ENCODE results near the gene ACP5. TPM values are rescaled to one million over a fixed set of nuclear protein-coding genes. Genes with fewer than 3 reads are reported as not detected.

Gene ACP5
- total RNA-seq, 1 experiment from 2014 or later, result 24.0 TPM

DNA sequence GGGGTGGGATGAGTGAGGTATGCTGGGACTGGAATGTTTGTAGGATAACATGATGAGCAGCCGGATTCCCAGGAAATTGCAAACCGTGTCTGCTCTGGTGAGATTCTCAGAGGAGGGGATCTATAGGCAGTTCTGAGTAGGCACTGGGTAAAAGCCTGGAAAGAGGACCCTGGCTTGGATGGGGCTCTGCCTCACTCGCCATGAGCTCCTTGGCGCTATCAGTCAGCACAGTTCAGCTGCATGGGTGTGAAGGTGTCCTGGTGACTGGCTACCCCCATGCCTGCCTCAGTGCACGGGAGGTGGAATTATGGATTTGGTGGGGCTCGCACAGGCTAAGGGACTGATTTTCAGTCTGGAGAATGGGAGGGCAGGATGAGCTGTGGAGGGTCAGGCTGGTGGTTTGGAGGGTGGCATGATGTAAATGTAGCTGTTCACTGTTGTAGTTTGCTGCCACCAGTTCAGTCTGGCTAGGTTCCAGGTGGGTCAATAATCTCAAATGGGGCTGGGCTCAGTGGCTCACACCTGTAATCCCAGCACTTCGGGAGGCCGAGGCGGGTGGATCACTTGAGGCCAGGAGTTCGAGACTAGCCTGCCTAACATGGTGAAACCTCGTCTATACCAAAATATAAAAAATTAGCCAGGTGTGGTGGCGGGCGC, 10.7 kb upstream of the ACP5 start:
- H4K20me1 ChIP-seq (ENCODE audit: insufficient read depth, low read depth, low read length), result no peaks in the 10 kb centered on the region
- H3K9ac ChIP-seq (ENCODE audit: low read length), result peak overlapping the region; percentile 69
- H3K9me2 ChIP-seq (replicated peaks; ENCODE audit: insufficient read depth, low read length), result no peaks in the 10 kb centered on the region
- peak overlapping the region; percentile 64 for H3K4me2 ChIP-seq (ENCODE audit: low read depth, low read length, poor library complexity, severe bottlenecking)
- no peaks in the 10 kb centered on the region for H3K36me3 ChIP-seq (ENCODE audit: insufficient read depth, low read length)
- peaks cover 24% of the 10 kb centered on the region for H3K4me1 ChIP-seq (ENCODE audit: low read length)
- H3K4me3 ChIP-seq (ENCODE audit: low read length), result peak overlapping the region; percentile 49; the same call in 1 of the 2 replicates
- H3K79me2 ChIP-seq (ENCODE audit: low read length), result no peaks in the 10 kb centered on the region
- DNase-seq, result no peak
- H3K9me3 ChIP-seq (ENCODE audit: low read length), result no peaks in the 10 kb centered on the region
- H3K27ac ChIP-seq (ENCODE audit: low read length), result peak overlapping the region; percentile 40; the same call in 1 of the 2 replicates
- H2AFZ ChIP-seq (ENCODE audit: low read length), result peak overlapping the region; percentile 88
- H3K27me3 ChIP-seq (ENCODE audit: low read length), result no peaks in the 10 kb centered on the region

GRCh38 chr19:11587302-11587974, 10.0 kb upstream of the ACP5 start:
- Histone ChIP-seq H3K9me3 (ENCODE audit: low read length) (no peaks in the 10 kb centered on the region), H3K27me3 (ENCODE audit: low read length) (no peaks in the 10 kb centered on the region), H2AFZ (ENCODE audit: low read length) (peak overlapping the region; percentile 88), H3K4me3 (ENCODE audit: low read length) (peak overlapping the region; percentile 49; the same call in 1 of the 2 replicates), H3K36me3 (ENCODE audit: insufficient read depth, low read length) (no peaks in the 10 kb centered on the region), H3K27ac (ENCODE audit: low read length) (peak overlapping the region; percentile 66), H3K9me2 (replicated peaks; ENCODE audit: insufficient read depth, low read length) (no peaks in the 10 kb centered on the region), H3K4me1 (ENCODE audit: low read length) (peaks cover 30% of the 10 kb centered on the region), H4K20me1 (ENCODE audit: insufficient read depth, low read depth, low read length) (no peaks in the 10 kb centered on the region), H3K9ac (ENCODE audit: low read length) (peak overlapping the region; percentile 69), H3K79me2 (ENCODE audit: low read length) (no peaks in the 10 kb centered on the region), H3K4me2 (ENCODE audit: low read depth, low read length, poor library complexity, severe bottlenecking) (peak overlapping the region; percentile 64)
- peak; percentile 95 for DNase-seq

- H2AFZ ChIP-seq (ENCODE audit: low read length), result no peak overlapping the region
- no peak overlapping the region for H3K9ac ChIP-seq (ENCODE audit: low read length)
- H3K4me1 ChIP-seq (ENCODE audit: low read length), result peaks cover 41% of the 10 kb centered on the region
- no peak for DNase-seq
- H4K20me1 ChIP-seq (ENCODE audit: insufficient read depth, low read depth, low read length), result no peaks in the 10 kb centered on the region
- no peaks in the 10 kb centered on the region for H3K36me3 ChIP-seq (ENCODE audit: insufficient read depth, low read length)
- H3K79me2 ChIP-seq (ENCODE audit: low read length), result no peaks in the 10 kb centered on the region
- no peaks in the 10 kb centered on the region for H3K27me3 ChIP-seq (ENCODE audit: low read length)
- no peak overlapping the region for H3K4me3 ChIP-seq (ENCODE audit: low read length)
- no peak overlapping the region for H3K4me2 ChIP-seq (ENCODE audit: low read depth, low read length, poor library complexity, severe bottlenecking)
- H3K27ac ChIP-seq (ENCODE audit: low read length), result no peak overlapping the region
- no peaks in the 10 kb centered on the region for H3K9me2 ChIP-seq (replicated peaks; ENCODE audit: insufficient read depth, low read length)
- no peaks in the 10 kb centered on the region for H3K9me3 ChIP-seq (ENCODE audit: low read length)
Measured at GRCh38 chr19:11586331-11586730, 8.9 kb upstream of the ACP5 start.

- Histone ChIP-seq H3K9me2 (replicated peaks; ENCODE audit: insufficient read depth, low read length) (no peaks in the 10 kb centered on the region), H3K9me3 (ENCODE audit: low read length) (no peaks in the 10 kb centered on the region), H3K9ac (ENCODE audit: low read length) (peak overlapping the region; percentile 63), H3K4me2 (ENCODE audit: low read depth, low read length, poor library complexity, severe bottlenecking) (peak overlapping the region; percentile 63), H3K27me3 (ENCODE audit: low read length) (no peaks in the 10 kb centered on the region), H3K79me2 (ENCODE audit: low read length) (no peaks in the 10 kb centered on the region), H4K20me1 (ENCODE audit: insufficient read depth, low read depth, low read length) (no peaks in the 10 kb centered on the region), H3K36me3 (ENCODE audit: insufficient read depth, low read length) (no peaks in the 10 kb centered on the region), H3K4me3 (ENCODE audit: low read length) (peak overlapping the region; percentile 53), H3K4me1 (ENCODE audit: low read length) (peaks cover 65% of the 10 kb centered on the region), H2AFZ (ENCODE audit: low read length) (0 out of 2 replicates have a peak overlapping the region, but pooled peaks have one; percentile 2), H3K27ac (ENCODE audit: low read length) (peak overlapping the region; percentile 97)
- peak; percentile 96 for DNase-seq
Measured at GRCh38 chr19:11581740-11582139, 4.3 kb upstream of the ACP5 start.

DNA sequence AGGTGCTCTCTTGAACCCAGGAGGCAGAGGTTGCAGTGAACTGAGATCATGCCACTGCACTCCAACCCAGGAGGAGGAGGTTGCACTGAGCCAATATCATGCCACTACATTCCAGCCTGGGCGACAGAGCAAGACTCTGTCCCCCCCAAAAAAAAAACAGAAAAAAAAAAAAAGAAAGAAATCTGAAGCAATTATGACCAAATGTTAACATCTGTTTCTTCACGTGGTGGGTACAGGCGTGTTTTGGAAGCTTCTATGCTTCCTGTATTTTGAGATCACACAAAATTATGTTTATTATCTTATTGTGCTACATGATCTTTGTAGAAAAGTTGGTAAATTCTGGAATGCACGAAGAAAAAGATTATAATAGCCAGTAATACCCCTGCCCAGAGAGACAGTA, 2.7 kb upstream of the ACP5 start:
- Histone ChIP-seq H4K20me1 (ENCODE audit: insufficient read depth, low read depth, low read length) (no peaks in the 10 kb centered on the region), H3K9me3 (ENCODE audit: low read length) (no peaks in the 10 kb centered on the region), H3K27me3 (ENCODE audit: low read length) (no peaks in the 10 kb centered on the region), H3K9me2 (replicated peaks; ENCODE audit: insufficient read depth, low read length) (no peaks in the 10 kb centered on the region), H3K4me3 (ENCODE audit: low read length) (no peak overlapping the region), H3K36me3 (ENCODE audit: insufficient read depth, low read length) (no peaks in the 10 kb centered on the region), H3K27ac (ENCODE audit: low read length) (peak overlapping the region; percentile 97), H3K4me2 (ENCODE audit: low read depth, low read length, poor library complexity, severe bottlenecking) (peak overlapping the region; percentile 63), H3K4me1 (ENCODE audit: low read length) (peaks cover 65% of the 10 kb centered on the region), H3K79me2 (ENCODE audit: low read length) (no peaks in the 10 kb centered on the region), H3K9ac (ENCODE audit: low read length) (no peak overlapping the region), H2AFZ (ENCODE audit: low read length) (no peak overlapping the region)
- no peak for DNase-seq

- H3K9ac ChIP-seq (ENCODE audit: low read length), result peak overlapping the region; percentile 68
- no peaks in the 10 kb centered on the region for H3K36me3 ChIP-seq (ENCODE audit: insufficient read depth, low read length)
- H3K4me2 ChIP-seq (ENCODE audit: low read depth, low read length, poor library complexity, severe bottlenecking), result peak overlapping the region; percentile 55
- H3K79me2 ChIP-seq (ENCODE audit: low read length), result no peaks in the 10 kb centered on the region
- peak overlapping the region; percentile 54 for H3K4me3 ChIP-seq (ENCODE audit: low read length)
- no peaks in the 10 kb centered on the region for H3K9me3 ChIP-seq (ENCODE audit: low read length)
- no peaks in the 10 kb centered on the region for H3K9me2 ChIP-seq (replicated peaks; ENCODE audit: insufficient read depth, low read length)
- H3K27ac ChIP-seq (ENCODE audit: low read length), result peak overlapping the region; percentile 53
- no peaks in the 10 kb centered on the region for H3K27me3 ChIP-seq (ENCODE audit: low read length)
- DNase-seq, result peak; percentile 62
- H4K20me1 ChIP-seq (ENCODE audit: insufficient read depth, low read depth, low read length), result no peaks in the 10 kb centered on the region
- no peak overlapping the region; the same call in 1 of the 2 replicates for H2AFZ ChIP-seq (ENCODE audit: low read length)
- peaks cover 56% of the 10 kb centered on the region for H3K4me1 ChIP-seq (ENCODE audit: low read length)
Measured at GRCh38 chr19:11578258-11579142, 1.1 kb upstream of the ACP5 start.

DNA sequence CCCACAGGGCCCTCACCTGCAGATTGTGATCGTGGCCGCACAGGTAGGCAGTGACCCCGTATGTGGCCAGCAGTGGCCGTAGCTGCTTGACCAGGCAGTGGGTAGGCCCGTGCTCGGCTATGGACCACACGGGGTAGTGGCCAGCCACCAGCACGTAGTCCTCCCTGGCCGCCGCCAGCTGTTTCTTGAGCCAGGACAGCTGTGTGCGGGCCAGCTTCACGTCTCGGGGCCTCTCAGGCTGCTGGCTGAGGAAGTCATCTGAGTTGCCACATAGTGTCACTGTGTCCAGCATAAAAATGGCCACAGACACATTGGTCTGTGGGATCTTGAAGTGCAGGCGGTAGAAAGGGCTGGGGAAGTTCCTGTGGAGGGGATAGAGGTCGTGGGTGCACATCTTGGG, 1.2 kb downstream of the ACP5 start:
- Histone ChIP-seq H3K9me3 (ENCODE audit: low read length) (no peaks in the 10 kb centered on the region), H3K27me3 (ENCODE audit: low read length) (no peaks in the 10 kb centered on the region), H3K79me2 (ENCODE audit: low read length) (no peaks in the 10 kb centered on the region), H3K27ac (ENCODE audit: low read length) (no peak overlapping the region), H3K9ac (ENCODE audit: low read length) (no peak overlapping the region), H2AFZ (ENCODE audit: low read length) (no peak overlapping the region), H3K4me3 (ENCODE audit: low read length) (no peak overlapping the region), H4K20me1 (ENCODE audit: insufficient read depth, low read depth, low read length) (no peaks in the 10 kb centered on the region), H3K4me2 (ENCODE audit: low read depth, low read length, poor library complexity, severe bottlenecking) (no peak overlapping the region), H3K9me2 (replicated peaks; ENCODE audit: insufficient read depth, low read length) (no peaks in the 10 kb centered on the region), H3K36me3 (ENCODE audit: insufficient read depth, low read length) (no peaks in the 10 kb centered on the region), H3K4me1 (ENCODE audit: low read length) (peaks cover 34% of the 10 kb centered on the region)
- no peak for DNase-seq

- H3K9me2 ChIP-seq (replicated peaks; ENCODE audit: insufficient read depth, low read length), result no peaks in the 10 kb centered on the region
Measured at GRCh38 chr19:11574689-11575088, 2.8 kb downstream of the ACP5 start.

More at GRCh38 chr19:11574689-11575088, 2.8 kb downstream of the ACP5 start:
- Histone ChIP-seq H4K20me1 (ENCODE audit: insufficient read depth, low read depth, low read length) (no peaks in the 10 kb centered on the region), H3K27me3 (ENCODE audit: low read length) (no peaks in the 10 kb centered on the region), H3K9me3 (ENCODE audit: low read length) (no peaks in the 10 kb centered on the region), H2AFZ (ENCODE audit: low read length) (no peak overlapping the region), H3K79me2 (ENCODE audit: low read length) (no peaks in the 10 kb centered on the region), H3K36me3 (ENCODE audit: insufficient read depth, low read length) (no peaks in the 10 kb centered on the region), H3K27ac (ENCODE audit: low read length) (no peak overlapping the region), H3K4me3 (ENCODE audit: low read length) (no peak overlapping the region), H3K9ac (ENCODE audit: low read length) (no peak overlapping the region), H3K4me2 (ENCODE audit: low read depth, low read length, poor library complexity, severe bottlenecking) (no peak overlapping the region), H3K4me1 (ENCODE audit: low read length) (peaks cover 20% of the 10 kb centered on the region)
- DNase-seq, result no peak

All from Karpas-422 (cell line).